Measurements from ENCODE around the gene HEXD. TPM values are rescaled to one million over a fixed set of nuclear protein-coding genes. Genes with fewer than 3 reads are reported as not detected.
A peak's percentile ranks its signal among the peaks of the same experiment; 100 is the strongest.

Gene HEXD
- total and polyA plus RNA-seq, 2 donors (not counting 1 experiment from before 2014, with no cell fraction given) = 6.4 to 16.7 TPM

GRCh38 chr17:82396601-82397435 lies 21.3 kb upstream of the HEXD start:
- no peak overlapping the region for H3K4me3 ChIP-seq (replicated peaks in 1 of 4; ENCODE audit: control extremely low read depth in 1 of 4, insufficient read depth in 1 of 4, low read depth in 3 of 4, low read length in 4 of 4)
- H3K79me2 ChIP-seq (ENCODE audit: control insufficient read depth, insufficient read depth, low read length) = no peaks in the 10 kb centered on the region
- no peaks in the 10 kb centered on the region for H3K27me3 ChIP-seq (ENCODE audit: control insufficient read depth, insufficient read depth, low read length)
- peaks cover 20% of the 10 kb centered on the region for H3K4me1 ChIP-seq (ENCODE audit: control insufficient read depth, extremely low read depth, insufficient read depth, low read length)
- no peaks in the 10 kb centered on the region for H3K9me3 ChIP-seq (ENCODE audit: control insufficient read depth, insufficient read depth, low read depth, low read length)
- peak; percentile 62 to 92 for DNase-seq (ENCODE audit: low read depth in 2 of 2)
- peak overlapping the region; percentile 13 for H3K4me2 ChIP-seq (ENCODE audit: extremely low read depth, insufficient read depth, low read length)
- no peaks in the 10 kb centered on the region for H4K20me1 ChIP-seq (ENCODE audit: control insufficient read depth, extremely low read depth, insufficient read depth, low read length)
- H2AFZ ChIP-seq (ENCODE audit: low read length) = no peak overlapping the region
- peak overlapping the region; percentile 71 for H3K27ac ChIP-seq (ENCODE audit: insufficient read depth, low read length)
- peaks cover 2% of the 10 kb centered on the region for H3K36me3 ChIP-seq (ENCODE audit: control insufficient read depth, insufficient read depth, low read length)
- H3K9ac ChIP-seq (ENCODE audit: insufficient read depth, low read length) = peak overlapping the region; percentile 38
- no peak for TF ChIP-seq CTCF (conservative IDR thresholded peaks at IDR 0.05 in 1 of 2, IDR thresholded peaks at IDR 0.05 in 1 of 2; ENCODE audit: low read depth in 1 of 2, low read length in 2 of 2)

GRCh38 chr17:82397449-82398335 lies 20.5 kb upstream of the HEXD start:
- Histone ChIP-seq H3K79me2 (ENCODE audit: control insufficient read depth, insufficient read depth, low read length) (no peaks in the 10 kb centered on the region), H3K36me3 (ENCODE audit: control insufficient read depth, insufficient read depth, low read length) (peaks cover 2% of the 10 kb centered on the region), H3K9me3 (ENCODE audit: control insufficient read depth, insufficient read depth, low read depth, low read length) (no peaks in the 10 kb centered on the region), H3K9ac (ENCODE audit: insufficient read depth, low read length) (no peak overlapping the region), H4K20me1 (ENCODE audit: control insufficient read depth, extremely low read depth, insufficient read depth, low read length) (no peaks in the 10 kb centered on the region), H3K27me3 (ENCODE audit: control insufficient read depth, insufficient read depth, low read length) (no peaks in the 10 kb centered on the region), H3K4me1 (ENCODE audit: control insufficient read depth, extremely low read depth, insufficient read depth, low read length) (peaks cover 20% of the 10 kb centered on the region), H3K27ac (ENCODE audit: insufficient read depth, low read length) (no peak overlapping the region), H2AFZ (ENCODE audit: low read length) (no peak overlapping the region), H3K4me2 (ENCODE audit: extremely low read depth, insufficient read depth, low read length) (peak overlapping the region; percentile 25), H3K4me3 (replicated peaks in 1 of 4; ENCODE audit: control extremely low read depth in 1 of 4, insufficient read depth in 1 of 4, low read depth in 3 of 4, low read length in 4 of 4) (no peak overlapping the region)
- no peak for DNase-seq (ENCODE audit: low read depth in 2 of 2)
- TF ChIP-seq CTCF (conservative IDR thresholded peaks at IDR 0.05 in 1 of 2, IDR thresholded peaks at IDR 0.05 in 1 of 2; ENCODE audit: low read depth in 1 of 2, low read length in 2 of 2) = no peak
- TF ChIP-seq EZH2 (IDR thresholded peaks at IDR 0.05; ENCODE audit: low read length, missing control alignments) = no peak

GRCh38 chr17:82399041-82399441 lies 19.1 kb upstream of the HEXD start:
- H3K4me1 ChIP-seq (ENCODE audit: control insufficient read depth, extremely low read depth, insufficient read depth, low read length) = peaks cover 20% of the 10 kb centered on the region
- no peaks in the 10 kb centered on the region for H3K79me2 ChIP-seq (ENCODE audit: control insufficient read depth, insufficient read depth, low read length)
- no peak overlapping the region for H3K4me3 ChIP-seq (replicated peaks in 1 of 4; ENCODE audit: control extremely low read depth in 1 of 4, insufficient read depth in 1 of 4, low read depth in 3 of 4, low read length in 4 of 4)
- peaks cover 5% of the 10 kb centered on the region for H3K36me3 ChIP-seq (ENCODE audit: control insufficient read depth, insufficient read depth, low read length)
- no peaks in the 10 kb centered on the region for H3K9me3 ChIP-seq (ENCODE audit: control insufficient read depth, insufficient read depth, low read depth, low read length)
- peak overlapping the region; percentile 28 for H3K27ac ChIP-seq (ENCODE audit: insufficient read depth, low read length)
- no peak for TF ChIP-seq EZH2 (IDR thresholded peaks at IDR 0.05; ENCODE audit: low read length, missing control alignments)
- TF ChIP-seq CTCF (conservative IDR thresholded peaks at IDR 0.05 in 1 of 2, IDR thresholded peaks at IDR 0.05 in 1 of 2; ENCODE audit: low read depth in 1 of 2, low read length in 2 of 2) = no peak
- no peaks in the 10 kb centered on the region for H3K27me3 ChIP-seq (ENCODE audit: control insufficient read depth, insufficient read depth, low read length)
- H3K4me2 ChIP-seq (ENCODE audit: extremely low read depth, insufficient read depth, low read length) = peak overlapping the region; percentile 48
- DNase-seq (ENCODE audit: low read depth in 2 of 2) = peak; percentile 55 to 70
- H2AFZ ChIP-seq (ENCODE audit: low read length) = no peak overlapping the region
- no peak overlapping the region for H3K9ac ChIP-seq (ENCODE audit: insufficient read depth, low read length)
- no peaks in the 10 kb centered on the region for H4K20me1 ChIP-seq (ENCODE audit: control insufficient read depth, extremely low read depth, insufficient read depth, low read length)

All from fibroblast of lung (primary cell).